DND-41 (cell line): ENCODE data around the gene MKI67.

Experiments used
- EZH2 ChIP-seq: IDR thresholded peaks from 3 replicates; pipeline ENCODE4 v1.6.1; 2012; ENCODE audit warnings: borderline replicate concordance, low read depth, mild to moderate bottlenecking, moderate library complexity, low read length, inconsistent platforms; ENCODE audit not compliant: severe bottlenecking
- TF ChIP-seq, protein P1 (sequence below): IDR thresholded peaks from 2 replicates; pipeline ENCODE4 v1.5.1; 2012; ENCODE audit warnings: borderline replicate concordance, low read length, moderate library complexity, mild to moderate bottlenecking; ENCODE audit not compliant: poor library complexity, severe bottlenecking; ENCODE audit errors: extremely low read depth

DNA sequence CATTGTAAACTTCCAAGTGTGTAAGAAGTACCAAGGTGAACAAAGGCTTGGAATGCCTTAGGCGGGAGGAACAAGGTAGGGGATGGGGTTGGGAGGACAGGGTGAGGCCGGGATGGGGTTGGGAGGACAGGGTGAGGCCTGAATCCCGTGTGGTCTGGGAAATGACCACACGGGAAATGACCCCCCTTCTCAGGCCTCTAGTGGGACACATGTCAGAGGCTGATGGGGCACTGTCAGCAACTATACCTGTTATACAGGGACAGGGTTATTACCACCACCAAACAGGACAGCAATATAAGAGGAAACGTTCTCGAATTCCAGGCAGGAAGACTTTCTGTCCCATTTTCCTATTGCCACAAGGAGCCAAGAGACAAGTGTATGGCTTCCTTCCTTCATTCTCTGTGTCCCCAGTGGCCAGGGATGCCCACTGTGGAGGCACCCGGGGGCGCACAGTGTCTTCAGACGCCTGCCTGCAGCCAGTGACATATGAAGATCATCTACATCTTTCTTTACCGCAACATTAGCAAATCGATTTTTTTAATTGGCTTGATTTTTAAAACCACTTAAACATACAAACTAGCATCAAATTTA is 1.3 kb downstream of the MKI67 start:
- TF ChIP-seq, protein P1, sequence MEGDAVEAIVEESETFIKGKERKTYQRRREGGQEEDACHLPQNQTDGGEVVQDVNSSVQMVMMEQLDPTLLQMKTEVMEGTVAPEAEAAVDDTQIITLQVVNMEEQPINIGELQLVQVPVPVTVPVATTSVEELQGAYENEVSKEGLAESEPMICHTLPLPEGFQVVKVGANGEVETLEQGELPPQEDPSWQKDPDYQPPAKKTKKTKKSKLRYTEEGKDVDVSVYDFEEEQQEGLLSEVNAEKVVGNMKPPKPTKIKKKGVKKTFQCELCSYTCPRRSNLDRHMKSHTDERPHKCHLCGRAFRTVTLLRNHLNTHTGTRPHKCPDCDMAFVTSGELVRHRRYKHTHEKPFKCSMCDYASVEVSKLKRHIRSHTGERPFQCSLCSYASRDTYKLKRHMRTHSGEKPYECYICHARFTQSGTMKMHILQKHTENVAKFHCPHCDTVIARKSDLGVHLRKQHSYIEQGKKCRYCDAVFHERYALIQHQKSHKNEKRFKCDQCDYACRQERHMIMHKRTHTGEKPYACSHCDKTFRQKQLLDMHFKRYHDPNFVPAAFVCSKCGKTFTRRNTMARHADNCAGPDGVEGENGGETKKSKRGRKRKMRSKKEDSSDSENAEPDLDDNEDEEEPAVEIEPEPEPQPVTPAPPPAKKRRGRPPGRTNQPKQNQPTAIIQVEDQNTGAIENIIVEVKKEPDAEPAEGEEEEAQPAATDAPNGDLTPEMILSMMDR, result peak; percentile 2
- no peak for TF ChIP-seq EZH2
